Measurements from ENCODE around the gene KISS1R.
"Not testable (repeated sequence)": the region's sequence is repeated elsewhere in the genome, so short reads cannot be mapped to it uniquely, and the experiment has no call there.

KISS1R gene

DNA sequence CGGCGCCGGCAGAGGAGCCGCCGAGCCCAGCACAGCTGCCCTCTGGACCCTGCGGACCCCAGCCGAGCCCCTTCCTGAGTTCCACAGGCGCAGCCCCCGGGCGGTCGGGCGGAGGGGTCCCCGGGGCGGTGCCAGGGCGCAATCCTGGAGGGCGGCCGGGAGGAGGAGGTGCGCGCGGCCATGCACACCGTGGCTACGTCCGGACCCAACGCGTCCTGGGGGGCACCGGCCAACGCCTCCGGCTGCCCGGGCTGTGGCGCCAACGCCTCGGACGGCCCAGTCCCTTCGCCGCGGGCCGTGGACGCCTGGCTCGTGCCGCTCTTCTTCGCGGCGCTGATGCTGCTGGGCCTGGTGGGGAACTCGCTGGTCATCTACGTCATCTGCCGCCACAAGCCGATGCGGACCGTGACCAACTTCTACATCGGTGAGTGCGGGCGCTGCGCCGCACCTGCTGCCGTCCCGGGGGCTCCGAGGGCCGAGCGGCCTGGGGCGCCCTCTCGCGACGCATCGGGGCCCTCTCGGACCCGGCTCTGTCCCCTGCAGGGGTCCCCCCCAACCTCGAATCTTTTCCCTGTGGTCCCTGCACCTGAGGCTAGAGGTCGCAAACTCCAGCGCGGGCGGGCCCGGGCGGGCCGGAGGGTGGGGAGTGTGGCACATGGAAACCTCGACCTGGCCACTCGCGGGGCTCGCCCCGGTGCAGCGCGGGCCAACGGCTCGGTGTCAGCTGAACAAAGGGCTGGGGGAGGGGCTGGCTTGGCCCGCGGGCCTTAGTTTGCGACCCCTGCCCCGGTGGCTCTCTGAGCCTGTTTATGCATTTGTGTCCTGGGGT lies at the start of gene KISS1R:
Gene KISS1R (plus strand): TSS at position 11 of the 829 bp plus-strand sequence. CDS start 170 bp downstream, at position 181.
- no peak for DNase-seq

GRCh38 chr19:867855-868457 lies 49.2 kb upstream of the KISS1R start:
- no peak for DNase-seq

DNA sequence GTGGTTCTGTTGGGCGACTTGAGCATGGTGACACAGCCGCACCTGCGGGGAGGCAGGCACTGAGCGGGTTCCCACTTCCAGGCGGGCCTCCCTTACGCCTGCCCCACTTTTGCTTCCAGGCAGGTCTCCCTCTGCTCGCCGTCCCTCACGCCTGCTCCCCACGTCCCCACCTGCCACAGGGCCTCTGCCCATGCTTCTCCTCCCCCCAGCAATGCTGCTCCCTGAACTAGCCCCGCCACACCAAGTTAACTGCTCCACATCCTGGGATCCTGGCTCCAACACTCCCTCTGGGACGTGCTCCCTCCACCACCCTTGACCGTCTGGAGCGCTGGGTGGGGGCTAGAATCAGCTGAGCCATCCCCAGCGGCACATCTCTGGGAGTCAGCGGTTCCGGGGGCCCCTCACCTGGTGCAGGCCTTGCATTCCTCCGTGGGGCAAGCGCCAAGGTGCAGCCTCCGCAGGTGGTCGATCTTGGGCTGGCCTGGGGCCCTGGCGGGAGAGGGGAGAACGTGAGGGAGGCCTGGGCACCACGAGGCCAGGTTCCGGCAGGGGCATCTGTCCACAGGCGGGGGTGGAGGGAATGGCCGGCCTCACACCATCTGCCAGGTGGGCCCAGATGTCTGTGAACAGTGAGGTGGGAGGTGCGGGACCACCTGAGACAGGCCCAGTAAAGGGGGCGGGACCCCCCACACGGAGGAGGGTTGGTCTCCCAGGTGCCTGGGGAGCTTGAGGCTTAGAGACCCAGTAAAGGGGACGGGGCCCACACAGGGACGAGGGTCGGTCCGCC lies 48.5 kb upstream of the KISS1R start:
- no peak for DNase-seq

DNA sequence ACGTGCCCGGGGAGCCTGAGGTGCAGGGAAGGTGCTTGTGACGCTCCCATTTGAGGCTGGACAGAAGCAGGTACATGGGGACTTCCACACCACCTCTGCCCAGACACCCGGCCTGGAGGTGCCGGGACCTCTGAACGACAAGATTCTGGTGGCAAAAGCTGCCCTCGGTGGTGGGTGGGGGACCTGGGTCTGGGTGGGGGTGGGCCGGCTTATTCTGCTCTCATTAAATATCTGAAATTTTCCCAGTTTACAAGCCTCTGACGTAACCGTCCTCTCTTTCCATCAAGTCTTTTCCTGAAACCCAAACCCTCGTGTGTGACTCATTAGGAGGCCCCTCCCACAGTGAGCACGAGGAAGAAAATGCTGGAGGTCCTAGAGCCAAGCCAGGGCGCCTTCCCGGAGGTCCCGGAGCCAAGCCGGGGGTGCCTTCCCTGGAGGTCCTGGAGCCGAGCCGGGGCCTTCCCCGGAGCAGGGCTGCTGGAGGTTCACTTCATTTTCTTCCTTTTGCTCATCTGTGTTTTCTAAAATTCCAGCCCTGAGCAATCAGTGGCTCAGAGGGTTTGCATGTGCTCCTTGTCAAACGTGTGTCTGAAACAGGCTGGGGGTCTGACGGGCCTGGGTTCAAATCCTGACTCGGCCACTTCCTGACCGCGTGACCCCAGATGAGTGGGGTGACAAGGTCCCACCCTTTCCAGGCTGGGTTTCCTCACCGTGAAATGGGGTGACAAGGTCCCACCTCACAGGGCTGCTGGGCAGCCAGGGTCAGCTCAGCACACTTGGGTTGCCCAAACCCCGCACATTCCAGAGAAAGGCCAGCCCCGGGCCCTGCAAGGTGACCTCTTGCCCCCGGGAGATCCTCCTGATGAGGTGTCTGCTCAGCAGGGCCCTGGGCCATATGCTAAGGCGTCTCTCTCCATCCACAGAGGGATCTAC lies 47.6 kb upstream of the KISS1R start:
- DNase-seq: no peak

- DNase-seq: no peak
Observed at GRCh38 chr19:870314-870713, 46.8 kb upstream of the KISS1R start.

- DNase-seq: no peak
Observed at GRCh38 chr19:870963-871401, 46.2 kb upstream of the KISS1R start.

- DNase-seq: no peak
Observed at GRCh38 chr19:871446-872265, 45.5 kb upstream of the KISS1R start.

GRCh38 chr19:872266-872951 lies 44.7 kb upstream of the KISS1R start:
- DNase-seq: no peak

GRCh38 chr19:873084-873483 lies 44.0 kb upstream of the KISS1R start:
- no peak for DNase-seq

GRCh38 chr19:873561-874041 lies 43.5 kb upstream of the KISS1R start:
- DNase-seq: no peak

DNA sequence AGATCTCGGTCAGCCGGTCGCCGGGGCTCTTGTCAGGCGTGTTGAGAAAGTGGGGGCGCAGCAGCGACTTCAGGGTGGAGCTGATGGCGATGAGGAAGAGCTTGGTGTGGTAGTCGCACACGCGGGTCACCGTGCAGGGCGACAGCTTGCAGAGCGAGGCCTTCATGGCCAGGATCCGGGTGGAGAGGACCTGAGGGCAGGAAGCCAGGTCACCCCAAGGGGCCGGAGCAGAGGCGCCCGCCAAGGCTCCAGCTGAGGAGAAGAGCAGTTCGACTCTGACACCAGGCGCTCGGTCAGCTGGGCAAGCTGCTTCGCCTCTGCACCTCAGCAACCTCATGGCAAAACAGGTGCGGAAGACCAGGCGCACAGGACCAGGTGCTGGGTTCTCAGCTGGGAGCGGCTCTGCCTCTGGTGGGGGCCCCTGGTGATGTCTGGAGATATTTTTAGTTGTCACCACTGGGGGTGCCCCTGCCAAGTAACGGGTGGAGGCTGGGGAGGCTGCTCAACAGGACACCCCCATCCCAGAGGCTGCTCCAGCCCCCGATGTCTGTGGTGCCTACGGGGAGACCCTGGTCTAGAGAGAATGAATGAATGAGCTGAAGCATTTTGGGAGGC lies 41.8 kb upstream of the KISS1R start:
- no peak for DNase-seq

GRCh38 chr19:876089-876488 lies 41.0 kb upstream of the KISS1R start:
- DNase-seq: no peak

DNA sequence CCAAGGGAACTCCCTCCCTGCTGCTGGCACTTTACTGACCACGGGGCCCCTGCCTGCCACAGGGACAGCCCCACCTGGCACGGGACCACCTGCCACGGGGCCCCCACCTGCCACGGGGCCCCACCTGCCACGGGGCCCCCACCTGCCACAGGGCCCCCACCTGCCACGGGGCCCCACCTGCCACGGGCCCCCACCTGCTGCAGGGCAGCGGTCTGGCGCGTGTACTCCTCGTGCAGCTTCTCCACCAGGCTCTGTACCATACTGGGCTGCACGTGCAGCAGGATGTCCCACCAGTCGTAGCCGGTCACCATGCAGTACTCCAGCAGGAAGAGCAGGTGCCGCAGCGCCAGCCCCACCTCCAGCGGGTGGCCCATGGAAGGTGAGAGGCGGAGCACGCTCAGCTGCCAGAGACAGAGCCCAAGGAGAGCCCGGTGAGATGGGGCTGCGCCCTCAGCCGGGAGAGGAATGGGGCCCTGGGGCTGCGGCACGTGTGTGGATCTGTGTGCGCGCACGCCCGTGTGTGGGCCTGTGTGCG lies 40.3 kb upstream of the KISS1R start:
- DNase-seq: no peak

DNA sequence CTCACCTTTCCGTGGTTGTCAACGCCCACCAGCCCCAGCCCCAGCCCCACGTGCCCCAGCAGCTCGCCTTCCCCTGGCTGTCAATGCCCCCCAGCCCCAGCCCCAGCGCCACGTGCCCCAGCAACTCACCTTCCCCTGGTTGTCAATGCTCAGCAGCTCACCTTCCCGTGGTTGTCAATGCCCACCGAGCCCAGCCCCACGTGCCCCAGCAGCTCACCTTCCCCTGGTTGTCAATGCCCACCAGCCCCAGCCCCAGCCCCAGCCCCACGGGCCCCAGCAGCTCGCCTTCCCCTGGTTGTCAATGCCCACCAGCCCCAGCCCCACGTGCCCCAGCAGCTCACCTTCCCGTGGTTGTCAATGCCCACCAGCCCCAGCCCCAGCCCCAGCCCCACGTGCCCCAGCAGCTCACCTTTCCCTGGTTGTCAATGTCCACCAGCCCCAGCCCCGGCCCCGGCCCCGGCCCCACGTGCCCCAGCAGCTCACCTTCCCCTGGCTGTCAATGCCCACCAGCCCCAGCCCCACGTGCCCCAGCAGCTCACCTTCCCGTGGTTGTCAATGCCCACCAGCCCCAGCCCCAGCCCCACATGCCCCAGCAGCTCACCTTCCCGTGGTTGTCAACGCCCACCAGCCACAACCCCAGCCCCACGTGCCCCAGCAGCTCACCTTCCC lies 39.0 kb upstream of the KISS1R start:
- not testable (repeated sequence) for DNase-seq

DNA sequence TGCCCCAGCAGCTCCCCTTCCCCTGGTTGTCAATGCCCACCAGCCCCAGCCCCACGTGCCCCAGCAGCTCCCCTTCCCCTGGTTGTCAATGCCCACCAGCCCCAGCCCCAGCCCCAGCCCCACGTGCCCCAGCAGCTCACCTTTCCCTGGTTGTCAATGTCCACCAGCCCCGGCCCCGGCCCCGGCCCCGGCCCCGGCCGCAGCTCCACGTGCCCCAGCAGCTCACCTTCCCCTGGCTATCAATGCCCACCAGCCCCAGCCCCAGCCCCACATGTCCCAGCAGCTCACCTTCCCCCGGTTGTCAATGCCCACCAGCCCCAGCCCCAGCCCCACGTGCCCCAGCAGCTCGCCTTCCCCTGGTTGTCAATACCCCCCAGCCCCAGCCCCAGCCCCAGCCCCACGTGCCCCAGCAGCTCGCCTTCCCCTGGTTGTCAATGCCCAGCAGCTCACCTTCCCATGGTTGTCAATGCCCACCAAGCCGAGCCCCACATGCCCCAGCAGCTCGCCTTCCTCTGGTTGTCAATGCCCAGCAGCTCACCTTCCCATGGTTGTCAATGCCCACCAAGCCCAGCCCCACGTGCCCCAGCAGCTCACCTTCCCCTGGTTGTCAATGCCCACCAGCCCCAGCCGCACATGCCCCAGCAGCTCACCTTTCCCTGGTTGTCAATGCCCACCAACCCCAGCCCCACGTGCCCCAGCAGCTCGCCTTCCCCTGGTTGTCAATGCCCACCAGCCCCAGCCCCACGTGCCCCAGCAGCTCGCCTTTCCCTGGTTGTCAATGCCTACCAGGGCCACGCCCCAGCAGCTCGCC lies 38.2 kb upstream of the KISS1R start:
- DNase-seq: not testable (repeated sequence)

- no peak for DNase-seq
Observed at GRCh38 chr19:879711-880438, 37.3 kb upstream of the KISS1R start.

DNA sequence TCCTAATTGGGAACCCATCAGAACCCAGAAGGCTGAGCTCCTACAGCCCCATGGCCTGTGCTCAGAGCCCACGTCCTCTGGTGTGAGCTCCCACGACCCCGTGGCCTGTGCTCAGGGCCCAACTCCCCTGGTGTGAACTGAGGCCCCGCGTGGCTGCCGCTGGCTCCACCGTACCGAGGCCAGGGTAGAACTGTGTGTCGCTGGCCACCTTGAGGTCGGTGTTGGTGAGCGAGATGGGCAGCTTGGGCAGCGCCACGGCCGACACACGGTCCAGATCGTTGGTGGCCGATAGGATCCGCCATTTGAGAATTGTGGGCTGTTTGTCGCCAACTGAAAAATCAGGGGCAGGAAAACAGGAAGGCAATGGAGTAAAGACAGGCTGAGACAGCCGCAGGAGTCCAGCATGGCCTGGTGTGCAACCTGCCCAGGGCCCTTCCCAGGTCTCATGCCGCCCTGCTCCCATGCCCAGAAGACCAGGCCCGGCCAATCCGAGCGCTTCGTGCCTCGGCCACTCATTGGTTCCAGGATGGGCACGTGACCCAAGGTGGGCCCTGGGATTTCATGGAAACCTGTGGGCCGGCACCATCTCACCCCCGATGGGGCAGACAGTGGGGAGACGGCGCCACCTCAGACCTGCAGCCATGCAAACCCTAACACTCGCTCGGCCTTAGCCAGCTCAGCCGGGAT lies 35.6 kb upstream of the KISS1R start:
- no peak for DNase-seq
